SK-N-SH treated with all-trans-retinoic acid at 6 μM for 48 hours (cell line): Measurements from ENCODE around the gene MYCBPAP.

Experiments
- BACH2 ChIP-seq: fragments of 250-450 bp; sonication (Bioruptor Pico); IDR thresholded peaks from 2 replicates; pipeline ENCODE4 v1.9.0; 2021; ENCODE audit warnings: mild to moderate bottlenecking, borderline replicate concordance
- CREB5 ChIP-seq: fragments of 250-450 bp; sonication (Bioruptor Pico); IDR thresholded peaks from 2 replicates; pipeline ENCODE4 v1.5.1; 2020; ENCODE audit warnings: low read depth, mild to moderate bottlenecking, moderate library complexity
- CSRNP3 ChIP-seq: fragments of 250-450 bp; sonication (Bioruptor Pico); IDR thresholded peaks from 2 replicates; pipeline ENCODE4 v1.5.1; 2021; ENCODE audit warnings: mild to moderate bottlenecking, moderate library complexity
- ISL1 ChIP-seq: fragments of 250-450 bp; sonication (Bioruptor Pico); IDR thresholded peaks from 2 replicates; pipeline ENCODE4 v2.1.2; 2022; ENCODE audit warnings: mild to moderate bottlenecking, moderate library complexity
- OSR1 ChIP-seq: fragments of 250-450 bp; sonication (Bioruptor Pico); IDR thresholded peaks from 2 replicates; pipeline ENCODE4 v1.8.0; 2022; ENCODE audit warnings: moderate library complexity, mild to moderate bottlenecking, inconsistent platforms
- PATZ1 ChIP-seq: fragments of 250-450 bp; sonication (Bioruptor Pico); IDR thresholded peaks from 2 replicates; pipeline ENCODE4 v1.8.0; 2020; ENCODE audit warnings: mild to moderate bottlenecking, moderate library complexity, borderline replicate concordance
- PPARA ChIP-seq: fragments of 250-450 bp; sonication (Bioruptor Pico); IDR thresholded peaks from 2 replicates; pipeline ENCODE4 v1.5.0; 2020; ENCODE audit warnings: mild to moderate bottlenecking, borderline replicate concordance
- RARB ChIP-seq: fragments of 250-450 bp; sonication (Bioruptor Pico); IDR thresholded peaks from 2 replicates; pipeline ENCODE4 v1.8.0; 2021; ENCODE audit warnings: mild to moderate bottlenecking, moderate library complexity
- ZFP3 ChIP-seq: fragments of 250-450 bp; sonication (Bioruptor Pico); IDR thresholded peaks from 2 replicates; pipeline ENCODE4 v1.5.0; 2020; ENCODE audit warnings: mild to moderate bottlenecking, moderate library complexity
- ZNF70 ChIP-seq: fragments of 450-650 bp; formaldehyde crosslinking; IDR thresholded peaks from 2 replicates; pipeline ENCODE4 v1.5.0; 2020; ENCODE audit warnings: mild to moderate bottlenecking, moderate library complexity
- ZNF8 ChIP-seq: fragments of 450-650 bp; formaldehyde crosslinking; IDR thresholded peaks from 2 replicates; pipeline ENCODE4 v1.5.0; 2020; ENCODE audit warnings: mild to moderate bottlenecking, moderate library complexity

GRCh38 chr17:50565402-50566350 lies 57.4 kb downstream of the MYCBPAP start:
- TF ChIP-seq PATZ1, result no peak
- no peak for TF ChIP-seq ZNF70 (CRISPR knock-in tag)
- no peak for TF ChIP-seq ZFP3 (CRISPR knock-in tag)
- no peak for TF ChIP-seq CREB5
- TF ChIP-seq BACH2, result no peak
- no peak for TF ChIP-seq ZNF8 (CRISPR knock-in tag)
- no peak for TF ChIP-seq RARB (CRISPR knock-in tag)
- TF ChIP-seq ISL1, result no peak
- TF ChIP-seq PPARA (CRISPR knock-in tag), result no peak
- no peak for TF ChIP-seq OSR1
- no peak for TF ChIP-seq CSRNP3 (CRISPR knock-in tag)
